ENCODE measurements around the gene RDH5. TPM values are rescaled to one million over a fixed set of nuclear protein-coding genes. Genes with fewer than 3 reads are reported as not detected.

The RDH5 gene
- total RNA-seq, 1 donor from 2014 or later, result 14.1 TPM

DNA sequence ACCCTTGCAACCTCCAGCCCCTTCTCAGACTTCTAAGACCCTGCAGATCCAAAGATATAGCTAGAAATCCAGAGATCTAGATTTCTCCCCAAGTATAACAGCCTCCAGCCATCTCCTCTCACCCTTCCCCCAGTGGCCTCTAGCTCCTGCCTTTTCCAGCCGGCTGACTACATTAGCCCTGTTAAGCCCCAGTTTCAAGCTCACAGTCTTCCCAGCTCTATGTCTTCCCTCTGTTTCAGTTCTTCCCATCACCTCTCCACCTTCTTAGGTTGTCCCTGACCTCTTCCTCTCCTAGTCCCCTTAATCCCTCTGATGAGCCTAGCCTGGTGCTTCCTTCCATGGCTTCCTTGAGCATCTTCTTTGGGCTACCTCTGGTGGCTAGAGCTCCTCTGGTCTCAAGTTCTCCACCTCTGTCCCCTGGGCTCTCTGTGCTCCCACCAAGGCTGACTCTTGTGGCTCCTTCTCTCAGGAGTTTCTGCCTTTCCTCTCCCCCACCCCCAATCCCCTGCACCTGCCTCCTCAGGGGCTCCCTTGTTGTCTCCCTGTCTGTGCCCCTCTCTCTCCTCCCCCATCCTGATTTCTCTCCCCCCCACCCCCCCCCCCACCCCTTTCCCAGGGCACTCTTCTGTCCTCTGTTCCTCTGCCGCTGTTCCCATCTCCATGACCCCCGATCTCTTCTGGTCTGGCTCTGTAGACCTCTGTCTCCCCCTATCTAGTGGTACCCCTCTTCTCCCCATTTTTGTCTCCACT is 21.9 kb downstream of the RDH5 start:
- Mint-ChIP-seq H3K27me3 (no peaks in the 10 kb centered on the region), H3K9me3 (no peaks in the 10 kb centered on the region), H3K4me3 (peak overlapping the region; percentile 87), H3K36me3 (no peaks in the 10 kb centered on the region), H3K27ac (peak overlapping the region; percentile 86), H3K4me1 (ENCODE audit: unreplicated experiment) (peaks cover 38% of the 10 kb centered on the region)
- no peak for DNase-seq (ENCODE audit: extremely low spot score, unreplicated experiment)
- TF ChIP-seq, protein P1, sequence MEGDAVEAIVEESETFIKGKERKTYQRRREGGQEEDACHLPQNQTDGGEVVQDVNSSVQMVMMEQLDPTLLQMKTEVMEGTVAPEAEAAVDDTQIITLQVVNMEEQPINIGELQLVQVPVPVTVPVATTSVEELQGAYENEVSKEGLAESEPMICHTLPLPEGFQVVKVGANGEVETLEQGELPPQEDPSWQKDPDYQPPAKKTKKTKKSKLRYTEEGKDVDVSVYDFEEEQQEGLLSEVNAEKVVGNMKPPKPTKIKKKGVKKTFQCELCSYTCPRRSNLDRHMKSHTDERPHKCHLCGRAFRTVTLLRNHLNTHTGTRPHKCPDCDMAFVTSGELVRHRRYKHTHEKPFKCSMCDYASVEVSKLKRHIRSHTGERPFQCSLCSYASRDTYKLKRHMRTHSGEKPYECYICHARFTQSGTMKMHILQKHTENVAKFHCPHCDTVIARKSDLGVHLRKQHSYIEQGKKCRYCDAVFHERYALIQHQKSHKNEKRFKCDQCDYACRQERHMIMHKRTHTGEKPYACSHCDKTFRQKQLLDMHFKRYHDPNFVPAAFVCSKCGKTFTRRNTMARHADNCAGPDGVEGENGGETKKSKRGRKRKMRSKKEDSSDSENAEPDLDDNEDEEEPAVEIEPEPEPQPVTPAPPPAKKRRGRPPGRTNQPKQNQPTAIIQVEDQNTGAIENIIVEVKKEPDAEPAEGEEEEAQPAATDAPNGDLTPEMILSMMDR (conservative IDR thresholded peaks at IDR 0.05), result no peak

DNA sequence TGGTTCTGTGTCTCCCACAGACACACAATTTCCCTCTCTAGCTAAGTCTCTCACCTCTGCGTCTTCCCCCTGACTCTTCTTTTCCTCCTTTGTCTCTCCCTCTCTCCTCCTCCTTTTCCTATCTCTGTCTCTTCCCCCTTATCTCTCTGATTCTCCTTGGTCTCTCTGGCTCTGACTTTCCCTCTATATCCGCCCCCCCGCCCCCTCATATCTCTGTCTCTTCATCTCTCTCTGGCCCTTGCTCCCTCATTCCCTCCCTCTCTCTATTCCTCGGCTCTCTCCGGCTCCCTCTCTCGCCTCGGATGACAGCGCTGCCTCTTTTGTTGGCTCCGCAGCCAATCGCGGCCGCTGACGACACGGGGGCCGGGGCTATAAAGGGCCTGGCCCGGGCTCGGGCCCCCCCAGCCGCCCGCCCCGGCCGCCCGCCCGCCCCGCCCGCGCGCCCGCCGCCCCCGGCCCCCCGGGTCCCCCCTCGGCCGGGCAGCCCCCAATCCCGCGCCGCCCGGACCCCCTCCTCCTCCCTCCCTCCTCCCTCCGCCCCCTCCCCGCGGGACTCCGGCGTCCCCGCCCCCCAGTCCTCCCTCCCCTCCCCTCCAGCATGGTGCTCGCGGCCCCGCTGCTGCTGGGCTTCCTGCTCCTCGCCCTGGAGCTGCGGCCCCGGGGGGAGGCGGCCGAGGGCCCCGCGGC is 22.7 kb downstream of the RDH5 start, which contains the start of gene GDF11:
TSS of gene GDF11 (plus strand) at position 404 of the 687 bp plus-strand sequence. CDS start at position 599, 195 bp downstream.
- Mint-ChIP-seq H3K4me3 (peak within 1 kb of the TSS; percentile 89), H3K27ac (peak within 1 kb of the TSS; percentile 86), H3K27me3 (no peaks in the 10 kb centered on the region), H3K36me3 (peaks cover 6% of the 10 kb centered on the region), H3K9me3 (no peaks in the 10 kb centered on the region), H3K4me1 (ENCODE audit: unreplicated experiment) (peaks cover 38% of the 10 kb centered on the region)
- DNase-seq (ENCODE audit: extremely low spot score, unreplicated experiment), result peak; percentile 83
- TF ChIP-seq, protein P1 (conservative IDR thresholded peaks at IDR 0.05), result no peak

- Mint-ChIP-seq H3K27ac (peak overlapping the region; percentile 67), H3K36me3 (peaks cover 11% of the 10 kb centered on the region), H3K4me3 (peak overlapping the region; percentile 89), H3K4me1 (ENCODE audit: unreplicated experiment) (peaks cover 38% of the 10 kb centered on the region), H3K9me3 (no peaks in the 10 kb centered on the region), H3K27me3 (no peaks in the 10 kb centered on the region)
- no peak for DNase-seq (ENCODE audit: extremely low spot score, unreplicated experiment)
- TF ChIP-seq, protein P1 (conservative IDR thresholded peaks at IDR 0.05), result peak; percentile 8
Measured at GRCh38 chr12:55743406-55744339, 23.5 kb downstream of the RDH5 start.

GRCh38 chr12:55744340-55745030 is 24.3 kb downstream of the RDH5 start:
- Mint-ChIP-seq H3K4me3 (peak overlapping the region; percentile 89), H3K9me3 (no peaks in the 10 kb centered on the region), H3K27ac (peak overlapping the region; percentile 66), H3K36me3 (peaks cover 18% of the 10 kb centered on the region), H3K27me3 (no peaks in the 10 kb centered on the region), H3K4me1 (ENCODE audit: unreplicated experiment) (peaks cover 40% of the 10 kb centered on the region)
- no peak for DNase-seq (ENCODE audit: extremely low spot score, unreplicated experiment)
- TF ChIP-seq, protein P1 (conservative IDR thresholded peaks at IDR 0.05), result no peak

Data from type B pancreatic cell (in vitro differentiated cells).